ENCODE measurements around the gene MLKL. TPM values are rescaled to one million over a fixed set of nuclear protein-coding genes. Genes with fewer than 3 reads are reported as not detected.

Gene MLKL
- total and polyA plus RNA-seq, 2 of the 13 experiments (the other 11 are each of a cell fraction or from before 2014, with no cell fraction given), result 6.4 to 10.7 TPM

- FAIRE-seq (no peak), DNase-seq (ENCODE audit: low spot score) (no peak), ATAC-seq (no peak)
- no peaks in the 10 kb centered on the region for H3K9me3 ChIP-seq (ENCODE audit: low read length)
- BruUV-seq (replicated peaks), result no TSS peak
- peaks cover 43% of the 10 kb centered on the region for H3K4me1 ChIP-seq (ENCODE audit: insufficient read depth, low read length)
- no peaks in the 10 kb centered on the region for H3K79me2 ChIP-seq (ENCODE audit: insufficient read depth, low read length)
- no peak overlapping the region for H2AFZ ChIP-seq (ENCODE audit: low read length)
- whole genome bisulfite sequencing (ENCODE audit: low lambda C conversion rate), result 69% methylated on average over 5 of the region's 6 CpGs
- H4K20me1 ChIP-seq (ENCODE audit: insufficient read depth, low read length), result no peaks in the 10 kb centered on the region
- no peak for TF ChIP-seq TRIM22 (IDR thresholded peaks at IDR 0.05)
- no peak overlapping the region for H3K27ac ChIP-seq (ENCODE audit: extremely low read length, insufficient read depth, low read length)
- H3K4me3 ChIP-seq (replicated peaks in 1 of 3; ENCODE audit: insufficient read depth in 1 of 3, low read depth in 2 of 3, low read length in 3 of 3), result no peak overlapping the region
- H3K27me3 ChIP-seq (ENCODE audit: control insufficient read depth in 1 of 2, insufficient read depth in 2 of 2, low read length in 2 of 2), result peaks cover 14 to 74% of the 10 kb centered on the region in 2 experiments
- H3K36me3 ChIP-seq (replicated peaks in 1 of 2; ENCODE audit: control insufficient read depth in 1 of 2, insufficient read depth in 2 of 2, low read length in 2 of 2), result no peaks in the 10 kb centered on the region
- in situ Hi-C loops (cut with HindIII; ENCODE audit: extremely low pct_ligation_motif_present, low pct_unique_long_range_greater_than_20kb) (no loop called here), intact Hi-C loops (cut with micrococcal nuclease; ENCODE audit: unreplicated experiment) (no loop called here)
- no peak overlapping the region for H3K4me2 ChIP-seq (ENCODE audit: low read depth, low read length)
- ChIA-PET CTCF (ENCODE audit: low intra/inter-chr PET ratio, low total read pairs) (no interaction called here), POLR2A (no interaction called here)
- H3K9ac ChIP-seq (ENCODE audit: insufficient read depth, low read depth, low read length), result no peak overlapping the region
These were observed 38.6 kb upstream of the MLKL start for GRCh38 chr16:74739275-74739674.

GRCh38 chr16:74738816-74739215, 38.2 kb upstream of the MLKL start:
- POLR2A ChIA-PET, result no interaction called here
- Histone ChIP-seq H4K20me1 (ENCODE audit: insufficient read depth, low read length) (no peaks in the 10 kb centered on the region), H3K9me3 (ENCODE audit: low read length) (no peaks in the 10 kb centered on the region), H2AFZ (ENCODE audit: low read length) (no peak overlapping the region), H3K9ac (ENCODE audit: insufficient read depth, low read depth, low read length) (no peak overlapping the region), H3K4me3 (replicated peaks in 1 of 3; ENCODE audit: insufficient read depth in 1 of 3, low read depth in 2 of 3, low read length in 3 of 3) (no peak overlapping the region), H3K27ac (ENCODE audit: extremely low read length, insufficient read depth, low read length) (no peak overlapping the region), H3K79me2 (ENCODE audit: insufficient read depth, low read length) (no peaks in the 10 kb centered on the region), H3K4me1 (ENCODE audit: insufficient read depth, low read length) (peaks cover 43% of the 10 kb centered on the region), H3K4me2 (ENCODE audit: low read depth, low read length) (no peak overlapping the region), H3K27me3 (ENCODE audit: control insufficient read depth in 1 of 2, insufficient read depth in 2 of 2, low read length in 2 of 2) (peaks cover 14 to 74% of the 10 kb centered on the region in 2 experiments), H3K36me3 (replicated peaks in 1 of 2; ENCODE audit: control insufficient read depth in 1 of 2, insufficient read depth in 2 of 2, low read length in 2 of 2) (no peaks in the 10 kb centered on the region)
- TF ChIP-seq ZC3H4 (CRISPR knock-in tag; IDR thresholded peaks at IDR 0.05; ENCODE audit: borderline replicate concordance) (no peak), ELF4 (CRISPR knock-in tag; IDR thresholded peaks at IDR 0.05; ENCODE audit: borderline replicate concordance) (no peak), SCMH1 (CRISPR knock-in tag; IDR thresholded peaks at IDR 0.05; ENCODE audit: borderline replicate concordance) (no peak), HOXA7 (CRISPR knock-in tag; IDR thresholded peaks at IDR 0.05) (no peak), ZNF292 (CRISPR knock-in tag; IDR thresholded peaks at IDR 0.05; ENCODE audit: borderline replicate concordance, low read depth) (no peak), ZNF766 (CRISPR knock-in tag; IDR thresholded peaks at IDR 0.05; ENCODE audit: borderline replicate concordance) (no peak), SRSF4 (IDR thresholded peaks at IDR 0.05; ENCODE audit: low read depth, low read length, poor library complexity, severe bottlenecking) (no peak), PHF8 (CRISPR knock-in tag; IDR thresholded peaks at IDR 0.05) (no peak), HIVEP1 (CRISPR knock-in tag; IDR thresholded peaks at IDR 0.05) (no peak), MZF1 (CRISPR knock-in tag; IDR thresholded peaks at IDR 0.05; ENCODE audit: borderline replicate concordance) (no peak)
- ATAC-seq (no peak), FAIRE-seq (no peak), DNase-seq (ENCODE audit: low spot score) (no peak)
- no TSS peak for BruUV-seq (replicated peaks)
- intact Hi-C loops (cut with micrococcal nuclease; ENCODE audit: unreplicated experiment) (no loop called here), in situ Hi-C loops (cut with HindIII; ENCODE audit: extremely low pct_ligation_motif_present, low pct_unique_long_range_greater_than_20kb) (no loop called here)
- WGBS (ENCODE audit: low lambda C conversion rate), result 68% methylated on average over 11 of the region's 11 CpGs
- CTCF ChIA-PET (ENCODE audit: low intra/inter-chr PET ratio, low total read pairs), result no interaction called here

Data from HepG2 (cell line).